GM18870 (cell line): ENCODE data around the gene RTKN.

Experiments used
- ATAC-seq: cut with Tn5 transposase; IDR thresholded peaks from one replicate; pipeline ENCODE4 v1.9.1; 2021; ENCODE audit warnings: moderate library complexity; ENCODE audit not compliant: unreplicated experiment

Gene RTKN

DNA sequence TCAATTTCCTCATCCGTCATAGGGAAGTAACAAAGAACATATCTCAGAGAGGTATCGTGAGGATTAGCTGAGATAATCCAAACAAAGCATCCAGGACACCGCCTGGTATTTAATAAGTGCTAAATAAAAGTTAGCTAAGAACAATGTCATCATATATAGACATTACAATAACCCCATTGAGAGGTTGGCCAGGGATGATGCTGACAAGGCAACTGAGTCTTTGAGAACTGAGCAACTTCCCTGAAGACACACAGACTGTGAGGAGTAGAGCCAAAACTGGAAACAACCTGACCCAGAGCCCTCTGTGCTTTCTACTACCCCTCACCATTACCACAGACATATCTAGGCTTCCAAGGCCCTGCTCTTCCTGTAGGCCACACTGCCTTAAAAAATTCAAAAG, 60.0 kb downstream of the RTKN start:
- no peak for ATAC-seq

DNA sequence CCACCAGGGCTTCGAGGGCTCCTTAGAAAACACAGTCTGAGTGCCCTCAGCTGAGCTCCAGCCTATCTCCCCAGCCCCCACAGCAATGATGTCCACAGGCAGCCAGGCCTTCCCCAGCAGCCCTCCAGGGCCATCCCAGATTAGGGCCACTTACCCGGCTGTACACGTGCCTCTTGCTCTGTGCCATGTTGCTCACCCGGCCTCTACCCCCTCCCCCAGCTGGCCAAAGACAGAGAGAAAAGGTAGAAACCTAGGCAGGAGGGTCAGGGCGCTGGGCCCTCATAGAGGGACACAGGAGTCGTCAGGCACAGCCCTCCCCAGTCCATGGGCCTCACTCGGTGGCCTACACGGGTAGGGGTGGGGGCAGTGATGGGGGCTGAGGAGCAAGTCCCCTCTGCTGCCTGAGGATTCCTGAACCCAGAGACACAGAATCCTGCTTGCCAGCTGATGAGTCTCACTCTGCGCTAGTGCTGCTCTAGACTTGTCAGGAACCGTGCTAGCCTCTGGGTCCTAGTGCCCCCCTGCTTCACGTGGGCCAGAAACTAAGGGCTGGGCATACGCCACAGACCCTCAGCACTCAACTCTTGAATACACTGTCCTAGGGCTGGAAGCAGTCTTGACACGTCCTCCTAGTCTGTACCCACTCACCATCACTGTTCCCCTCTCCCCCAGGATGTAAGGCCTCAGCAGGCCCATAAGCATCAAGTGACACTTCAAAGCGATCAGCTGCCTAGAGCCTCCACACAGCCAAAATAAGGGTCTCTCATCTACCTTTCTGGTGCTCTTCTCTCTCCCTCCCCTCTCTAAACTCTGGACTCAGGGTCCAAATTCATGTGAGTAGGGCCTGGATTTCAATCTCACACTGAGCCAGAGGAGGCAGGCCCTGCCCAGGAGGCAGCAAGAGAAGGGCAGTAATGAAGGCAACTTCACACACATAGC, 61.6 kb downstream of the RTKN start, which contains the start of gene DCTN1:
DCTN1 (minus strand) TSS at position 461 of the 939 bp plus-strand sequence; CDS start at position 187, 274 bp downstream.
- peak; percentile 57 for ATAC-seq

DNA sequence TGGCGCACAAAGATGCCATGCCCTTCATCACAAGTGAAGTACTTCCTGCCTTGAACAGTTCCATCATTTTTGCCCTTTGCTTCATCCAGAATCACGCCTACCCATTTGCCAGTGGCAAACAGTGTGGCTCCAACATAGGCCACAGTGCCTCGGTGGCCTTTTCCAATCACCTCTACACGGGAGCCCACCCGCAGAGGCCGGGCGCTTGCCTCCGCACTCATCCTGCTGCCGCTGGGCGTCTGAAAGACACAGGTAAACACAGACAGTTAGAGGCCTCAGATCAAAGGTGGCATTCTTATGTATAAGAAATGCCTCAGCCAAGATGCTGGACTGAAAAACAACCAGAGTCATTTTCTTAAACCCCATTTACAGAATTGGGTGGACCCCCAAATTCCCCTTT, 63.7 kb downstream of the RTKN start:
- ATAC-seq = no peak

DNA sequence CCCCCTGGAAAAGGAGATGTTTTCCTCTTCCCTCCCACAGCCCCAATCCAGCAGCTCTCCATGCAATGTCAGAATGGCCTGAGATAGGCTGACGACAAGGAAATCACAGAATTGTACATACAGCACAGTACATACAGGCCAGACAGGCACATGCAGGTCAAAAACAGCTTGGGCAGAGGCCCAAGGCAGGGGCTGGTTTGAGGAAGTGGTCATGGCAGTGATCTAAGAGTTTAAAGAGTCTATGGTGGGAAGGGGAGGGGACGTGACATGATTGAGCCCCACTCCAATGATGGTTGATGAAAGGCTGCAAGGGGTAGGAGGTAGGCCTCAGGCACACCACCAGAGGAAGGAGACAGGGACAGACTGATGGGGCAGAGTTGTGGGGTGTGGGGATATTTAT, 65.9 kb downstream of the RTKN start:
- no peak for ATAC-seq
